Measurements from ENCODE around the gene OR9G1.

Gene OR9G1

DNA sequence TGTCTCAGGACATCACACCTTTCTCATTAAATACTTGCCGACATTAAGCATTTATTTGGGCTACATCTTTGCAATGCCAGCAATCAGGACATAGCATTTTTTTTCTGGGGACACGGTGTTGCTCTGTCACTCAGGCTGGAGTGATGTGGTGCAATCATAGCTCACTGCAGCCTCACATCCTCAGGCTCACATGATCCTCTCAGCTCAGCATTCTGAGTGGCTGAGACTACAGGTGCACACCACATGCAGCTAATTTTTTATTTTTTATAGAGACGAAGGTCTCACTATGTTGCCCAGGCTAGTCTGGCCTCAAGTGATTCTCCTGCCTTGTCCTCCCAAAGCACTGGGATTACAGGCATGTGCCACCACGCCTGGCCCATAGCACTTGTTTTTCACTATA is 21.6 kb downstream of the OR9G1 start:
- TF ChIP-seq, protein P1, sequence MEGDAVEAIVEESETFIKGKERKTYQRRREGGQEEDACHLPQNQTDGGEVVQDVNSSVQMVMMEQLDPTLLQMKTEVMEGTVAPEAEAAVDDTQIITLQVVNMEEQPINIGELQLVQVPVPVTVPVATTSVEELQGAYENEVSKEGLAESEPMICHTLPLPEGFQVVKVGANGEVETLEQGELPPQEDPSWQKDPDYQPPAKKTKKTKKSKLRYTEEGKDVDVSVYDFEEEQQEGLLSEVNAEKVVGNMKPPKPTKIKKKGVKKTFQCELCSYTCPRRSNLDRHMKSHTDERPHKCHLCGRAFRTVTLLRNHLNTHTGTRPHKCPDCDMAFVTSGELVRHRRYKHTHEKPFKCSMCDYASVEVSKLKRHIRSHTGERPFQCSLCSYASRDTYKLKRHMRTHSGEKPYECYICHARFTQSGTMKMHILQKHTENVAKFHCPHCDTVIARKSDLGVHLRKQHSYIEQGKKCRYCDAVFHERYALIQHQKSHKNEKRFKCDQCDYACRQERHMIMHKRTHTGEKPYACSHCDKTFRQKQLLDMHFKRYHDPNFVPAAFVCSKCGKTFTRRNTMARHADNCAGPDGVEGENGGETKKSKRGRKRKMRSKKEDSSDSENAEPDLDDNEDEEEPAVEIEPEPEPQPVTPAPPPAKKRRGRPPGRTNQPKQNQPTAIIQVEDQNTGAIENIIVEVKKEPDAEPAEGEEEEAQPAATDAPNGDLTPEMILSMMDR (IDR thresholded peaks at IDR 0.05; ENCODE audit: borderline replicate concordance, control extremely low read depth, extremely low read depth, insufficient read depth, missing control alignments): no peak
- DNase-seq (ENCODE audit: low spot score): no peak
- in situ Hi-C loops (cut with MboI; ENCODE audit: low sequenced_read_pairs, unreplicated experiment): no loop called here

DNA sequence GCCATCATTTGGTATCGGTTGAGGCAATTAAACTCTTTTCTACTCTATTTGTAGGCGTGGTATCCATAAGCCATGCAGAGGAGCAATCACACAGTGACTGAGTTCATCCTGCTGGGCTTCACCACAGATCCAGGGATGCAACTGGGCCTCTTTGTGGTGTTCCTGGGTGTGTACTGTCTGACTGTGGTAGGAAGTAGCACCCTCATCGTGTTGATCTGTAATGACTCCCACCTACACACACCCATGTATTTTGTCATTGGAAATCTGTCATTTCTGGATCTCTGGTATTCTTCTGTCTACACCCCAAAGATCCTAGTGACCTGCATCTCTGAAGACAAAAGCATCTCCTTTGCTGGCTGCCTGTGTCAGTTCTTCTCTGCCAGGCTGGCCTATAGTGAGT is 41.2 kb downstream of the OR9G1 start:
- TF ChIP-seq, protein P1 (IDR thresholded peaks at IDR 0.05; ENCODE audit: borderline replicate concordance, control extremely low read depth, extremely low read depth, insufficient read depth, missing control alignments): no peak
- in situ Hi-C loops (cut with MboI; ENCODE audit: low sequenced_read_pairs, unreplicated experiment): no loop called here

DNA sequence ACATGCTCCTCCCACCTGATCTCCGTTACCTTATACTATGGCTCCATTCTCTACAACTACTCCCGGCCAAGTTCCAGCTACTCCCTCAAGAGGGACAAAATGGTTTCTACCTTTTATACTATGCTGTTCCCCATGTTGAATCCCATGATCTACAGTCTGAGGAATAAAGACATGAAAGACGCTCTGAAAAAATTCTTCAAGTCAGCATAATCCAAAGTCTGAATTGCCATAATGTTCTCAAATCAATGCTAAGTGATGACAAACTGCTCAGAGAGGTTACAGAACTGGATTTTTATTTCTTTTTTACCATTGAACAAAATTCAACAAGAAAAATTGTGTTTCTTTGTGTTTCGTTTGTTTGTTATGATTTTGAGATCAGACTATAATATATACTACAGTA is 42.0 kb downstream of the OR9G1 start:
- in situ Hi-C loops (cut with MboI; ENCODE audit: low sequenced_read_pairs, unreplicated experiment): no loop called here
- no peak for DNase-seq (ENCODE audit: low spot score)
- TF ChIP-seq, protein P1 (IDR thresholded peaks at IDR 0.05; ENCODE audit: borderline replicate concordance, control extremely low read depth, extremely low read depth, insufficient read depth, missing control alignments): no peak

More for the DNA sequence above, 41.2 kb downstream of the OR9G1 start:
- no peak for DNase-seq (ENCODE audit: low spot score)

DNA sequence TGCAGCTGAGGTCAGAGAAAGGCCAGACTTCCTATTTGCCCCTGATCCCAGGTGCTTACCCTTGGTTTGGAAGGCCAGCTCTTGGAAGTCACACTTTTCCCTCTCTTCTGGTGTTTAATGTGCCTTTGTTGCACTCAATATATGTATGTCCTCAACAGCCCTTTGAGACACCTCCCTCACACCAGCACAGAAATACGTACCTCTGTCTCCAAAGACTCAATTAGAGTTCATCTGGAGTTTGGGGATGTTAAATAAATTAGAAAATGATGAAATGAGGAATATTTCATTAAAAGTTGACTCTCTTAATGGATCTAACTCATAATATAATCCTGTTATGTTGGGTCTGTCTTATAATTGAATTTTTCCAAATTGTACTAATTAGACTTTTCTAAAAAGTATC is 49.7 kb downstream of the OR9G1 start, which contains the start of gene OR9G4:
TSS of gene OR9G4 (minus strand) at position 101 of the 400 bp plus-strand sequence. CDS start 4,931 bp downstream, outside the sequence.
- TF ChIP-seq, protein P1 (IDR thresholded peaks at IDR 0.05; ENCODE audit: borderline replicate concordance, control extremely low read depth, extremely low read depth, insufficient read depth, missing control alignments): no peak
- in situ Hi-C loops (cut with MboI; ENCODE audit: low sequenced_read_pairs, unreplicated experiment): no loop called here
- no peak for DNase-seq (ENCODE audit: low spot score)

DNA sequence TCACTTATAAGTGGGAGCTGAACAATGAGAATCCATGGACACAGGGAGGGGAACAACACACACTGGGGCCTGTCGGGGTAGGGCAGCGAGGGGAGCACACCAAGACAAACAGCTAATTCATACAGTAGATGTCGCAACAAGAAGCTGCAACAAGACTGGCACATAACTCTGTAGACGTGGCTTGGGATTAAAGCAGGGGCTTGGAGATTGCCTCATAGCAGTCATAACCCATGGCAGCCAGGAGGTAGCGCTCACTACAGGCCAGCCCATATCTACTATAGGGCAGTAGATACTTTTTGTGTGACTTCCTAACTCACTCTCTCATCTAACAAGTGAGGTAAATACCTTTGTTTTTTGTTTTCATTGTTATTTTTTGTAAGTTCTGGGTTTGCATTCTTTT is 51.3 kb downstream of the OR9G1 start:
- DNase-seq (ENCODE audit: low spot score): no peak
- TF ChIP-seq, protein P1 (IDR thresholded peaks at IDR 0.05; ENCODE audit: borderline replicate concordance, control extremely low read depth, extremely low read depth, insufficient read depth, missing control alignments): no peak
- in situ Hi-C loops (cut with MboI; ENCODE audit: low sequenced_read_pairs, unreplicated experiment): no loop called here

DNA sequence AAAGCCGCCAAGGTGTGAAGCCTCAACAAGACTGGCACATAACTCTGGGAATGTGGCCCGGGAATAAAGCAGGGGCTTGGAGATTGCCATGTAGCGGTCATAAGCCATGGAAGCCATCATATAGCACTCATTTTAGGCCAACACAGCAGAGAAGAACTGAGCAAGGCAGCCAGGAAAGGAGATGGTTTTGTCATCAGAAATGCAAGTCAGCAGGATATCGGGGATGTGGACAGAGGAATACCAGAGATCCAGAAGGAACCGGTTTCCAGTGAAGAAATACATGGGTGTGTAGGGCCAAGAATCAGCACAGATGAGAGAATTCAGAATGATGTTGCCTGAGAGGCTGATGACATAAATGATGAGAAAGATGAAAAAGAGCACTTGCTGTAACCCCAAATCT is 52.6 kb downstream of the OR9G1 start:
- no peak for DNase-seq (ENCODE audit: low spot score)
- in situ Hi-C loops (cut with MboI; ENCODE audit: low sequenced_read_pairs, unreplicated experiment): no loop called here
- TF ChIP-seq, protein P1 (IDR thresholded peaks at IDR 0.05; ENCODE audit: borderline replicate concordance, control extremely low read depth, extremely low read depth, insufficient read depth, missing control alignments): no peak
